ENCODE data around the gene XXYLT1.
A peak's percentile ranks its signal among the peaks of the same experiment; 100 is the strongest.

XXYLT1 gene

GRCh38 chr3:195160257-195160898 is 110.6 kb downstream of the XXYLT1 start:
- no peak overlapping the region for H2AFZ ChIP-seq (ENCODE audit: low read depth)
- no peak overlapping the region for H3K9ac ChIP-seq
- no peak overlapping the region for H3K4me3 ChIP-seq (IDR thresholded peaks at IDR 0.05; ENCODE audit: insufficient read depth, low read depth, low read length)
- no peaks in the 10 kb centered on the region for H3K36me3 ChIP-seq (ENCODE audit: insufficient read depth)
- peak overlapping the region; percentile 58; the same call in 1 of the 2 replicates for H3K27ac ChIP-seq
- H3K4me1 ChIP-seq (ENCODE audit: low read depth, poor library complexity, severe bottlenecking) = peaks cover 81% of the 10 kb centered on the region
- H4K20me1 ChIP-seq (ENCODE audit: insufficient read depth) = no peaks in the 10 kb centered on the region
- TF ChIP-seq CTCF (conservative IDR thresholded peaks at IDR 0.05; ENCODE audit: low read depth, low read length) = no peak
- H3K79me2 ChIP-seq (ENCODE audit: insufficient read depth, low read depth) = no peaks in the 10 kb centered on the region
- peak overlapping the region; percentile 84 for H3K4me2 ChIP-seq
- H3K27me3 ChIP-seq (ENCODE audit: insufficient read depth, low read depth) = no peaks in the 10 kb centered on the region

GRCh38 chr3:195159814-195160165 is 111.2 kb downstream of the XXYLT1 start:
- Histone ChIP-seq H3K27ac (no peak overlapping the region), H3K79me2 (ENCODE audit: insufficient read depth, low read depth) (no peaks in the 10 kb centered on the region), H3K9ac (no peak overlapping the region), H3K4me1 (ENCODE audit: low read depth, poor library complexity, severe bottlenecking) (peaks cover 86% of the 10 kb centered on the region), H3K4me2 (no peak overlapping the region), H2AFZ (ENCODE audit: low read depth) (no peak overlapping the region), H4K20me1 (ENCODE audit: insufficient read depth) (no peaks in the 10 kb centered on the region), H3K27me3 (ENCODE audit: insufficient read depth, low read depth) (no peaks in the 10 kb centered on the region), H3K36me3 (ENCODE audit: insufficient read depth) (no peaks in the 10 kb centered on the region), H3K4me3 (IDR thresholded peaks at IDR 0.05; ENCODE audit: insufficient read depth, low read depth, low read length) (no peak overlapping the region)
- no peak for TF ChIP-seq CTCF (conservative IDR thresholded peaks at IDR 0.05; ENCODE audit: low read depth, low read length)

- Histone ChIP-seq H3K36me3 (ENCODE audit: insufficient read depth) (no peaks in the 10 kb centered on the region), H4K20me1 (ENCODE audit: insufficient read depth) (no peaks in the 10 kb centered on the region), H3K9ac (no peak overlapping the region), H3K27ac (no peak overlapping the region), H3K4me1 (ENCODE audit: low read depth, poor library complexity, severe bottlenecking) (peaks cover 87% of the 10 kb centered on the region), H3K4me2 (no peak overlapping the region), H3K4me3 (IDR thresholded peaks at IDR 0.05; ENCODE audit: insufficient read depth, low read depth, low read length) (no peak overlapping the region), H3K27me3 (ENCODE audit: insufficient read depth, low read depth) (no peaks in the 10 kb centered on the region), H3K79me2 (ENCODE audit: insufficient read depth, low read depth) (no peaks in the 10 kb centered on the region), H2AFZ (ENCODE audit: low read depth) (no peak overlapping the region)
- TF ChIP-seq CTCF (conservative IDR thresholded peaks at IDR 0.05; ENCODE audit: low read depth, low read length) = no peak
Measured at GRCh38 chr3:195159117-195159813, 111.7 kb downstream of the XXYLT1 start.

GRCh38 chr3:195156286-195156890 is 114.6 kb downstream of the XXYLT1 start:
- TF ChIP-seq CTCF (conservative IDR thresholded peaks at IDR 0.05; ENCODE audit: low read depth, low read length) = no peak
- no peak overlapping the region for H2AFZ ChIP-seq (ENCODE audit: low read depth)
- H3K27ac ChIP-seq = peak overlapping the region; percentile 61; the same call in 1 of the 2 replicates
- peaks cover 70% of the 10 kb centered on the region for H3K4me1 ChIP-seq (ENCODE audit: low read depth, poor library complexity, severe bottlenecking)
- no peaks in the 10 kb centered on the region for H3K36me3 ChIP-seq (ENCODE audit: insufficient read depth)
- no peaks in the 10 kb centered on the region for H4K20me1 ChIP-seq (ENCODE audit: insufficient read depth)
- no peaks in the 10 kb centered on the region for H3K27me3 ChIP-seq (ENCODE audit: insufficient read depth, low read depth)
- H3K79me2 ChIP-seq (ENCODE audit: insufficient read depth, low read depth) = no peaks in the 10 kb centered on the region
- H3K9ac ChIP-seq = no peak overlapping the region
- H3K4me2 ChIP-seq = peak overlapping the region; percentile 31; the same call in 1 of the 2 replicates
- H3K4me3 ChIP-seq (IDR thresholded peaks at IDR 0.05; ENCODE audit: insufficient read depth, low read depth, low read length) = no peak overlapping the region
